Large intestine (tissue), 12 donors: ENCODE results near the gene CT47B1. TPM values are rescaled to one million over a fixed set of nuclear protein-coding genes. Genes with fewer than 3 reads are reported as not detected.
"Not testable (repeated sequence)": the region's sequence is repeated elsewhere in the genome, so short reads cannot be mapped to it uniquely, and the experiment has no call there.

Experiments used
- DNase-seq, 2 donors: peaks; one replicate each; pipeline versions ENCODE4 v3.0.0 to v3.0.0-alpha.2; 2013
- H3K27ac ChIP-seq: one replicate; pipeline ENCODE4 v1.5.1; 2013; ENCODE audit warnings: low read length
- H3K27me3 ChIP-seq: 2 replicates; pipeline ENCODE4 v1.6.1; 2013; ENCODE audit warnings: low read length; ENCODE audit not compliant: control insufficient read depth, insufficient read depth
- H3K36me3 ChIP-seq: 2 replicates; pipeline ENCODE4 v1.6.1; 2013; ENCODE audit warnings: low read length; ENCODE audit not compliant: control insufficient read depth, insufficient read depth
- H3K4me1 ChIP-seq: one replicate; pipeline ENCODE4 v1.6.1; 2013; ENCODE audit warnings: low read length; ENCODE audit not compliant: control insufficient read depth, insufficient read depth
- H3K4me3 ChIP-seq: one replicate; pipeline ENCODE4 v1.5.1; 2013; ENCODE audit warnings: low read length
- H3K9me3 ChIP-seq: one replicate; pipeline ENCODE4 v1.6.1; 2013; ENCODE audit warnings: mild to moderate bottlenecking, low read depth, low read length, moderate library complexity; ENCODE audit not compliant: control insufficient read depth
- WGBS: methylation state at CpG from one replicate; pipeline ENCODE4 v1.1.5; 2013; ENCODE audit warnings: low lambda C conversion rate; ENCODE audit not compliant: insufficient coverage; 5-methylcytosine and 5-hydroxymethylcytosine counted together
- long read RNA-seq, 11 donors: transcript quantifications; one replicate each; lab custom pipeline, GENCODE V29; 2026
- polyA plus RNA-seq: library from polyadenylated mRNA; unstranded; fragments of 120-200 nt; gene quantifications from one replicate; pipeline ENCODE4 v1.2.1, GENCODE V29; 2013

Gene CT47B1
- polyA plus RNA-seq, result not detected
- long read RNA-seq, donor 1, result 0 reads
- long read RNA-seq, donor 2, result 0 reads
- long read RNA-seq, donor 3, result 0 reads
- long read RNA-seq, donor 4, result 0 reads
- long read RNA-seq, donor 5, result 0 reads
- long read RNA-seq, donor 6, result 0 reads
- long read RNA-seq, donor 7, result 0 reads
- long read RNA-seq, donor 8, result 0 reads
- long read RNA-seq, donor 9, result 0 reads
- long read RNA-seq, donor 10, result 0 reads
- long read RNA-seq, donor 11, result 0 reads

GRCh38 chrX:120875766-120876165, at the start of gene CT47B1:
TSS of gene CT47B1 (minus strand) at chrX:120875866. CDS start at chrX:120875670, 196 bp downstream.
- no CpG with 5 or more reads among the region's 7 CpGs for WGBS
- H3K4me1 ChIP-seq, H3K9me3 ChIP-seq: not testable (repeated sequence)

GRCh38 chrX:120874678-120875557, 748 bp downstream of the CT47B1 start:
- Histone ChIP-seq H3K27me3 (no peaks in the 10 kb centered on the region), H3K4me3 (no peak overlapping the region), H3K9me3 (peaks cover 7% of the 10 kb centered on the region), H3K27ac (no peak overlapping the region), H3K4me1 (no peaks in the 10 kb centered on the region), H3K36me3 (no peaks in the 10 kb centered on the region)
- WGBS, result no CpG with 5 or more reads among the region's 61 CpGs
- DNase-seq, result no peak

More at GRCh38 chrX:120875766-120876165, at the start of gene CT47B1:
- not testable (repeated sequence) for H3K27ac ChIP-seq, H3K4me3 ChIP-seq, DNase-seq, H3K36me3 ChIP-seq, H3K27me3 ChIP-seq

GRCh38 chrX:120857240-120857639, 18.4 kb downstream of the CT47B1 start:
- no peaks in the 10 kb centered on the region for H3K9me3 ChIP-seq
- no peak overlapping the region for H3K4me3 ChIP-seq
- no peak for DNase-seq
- no peaks in the 10 kb centered on the region for H3K27me3 ChIP-seq
- no peaks in the 10 kb centered on the region for H3K4me1 ChIP-seq
- H3K27ac ChIP-seq, result no peak overlapping the region
- WGBS, result no CpG with 5 or more reads among the region's 4 CpGs
- H3K36me3 ChIP-seq, result no peaks in the 10 kb centered on the region

- Histone ChIP-seq H3K36me3 (no peaks in the 10 kb centered on the region), H3K27me3 (no peaks in the 10 kb centered on the region), H3K4me1 (no peaks in the 10 kb centered on the region), H3K4me3 (no peak overlapping the region), H3K27ac (no peak overlapping the region), H3K9me3 (no peaks in the 10 kb centered on the region)
- no peak for DNase-seq
- no CpG with 5 or more reads among the region's 2 CpGs for WGBS
Observed at GRCh38 chrX:120840827-120841226, 34.8 kb downstream of the CT47B1 start.

GRCh38 chrX:120839491-120839890, 36.2 kb downstream of the CT47B1 start:
- no peak for DNase-seq
- H3K36me3 ChIP-seq, result no peaks in the 10 kb centered on the region
- no peak overlapping the region for H3K27ac ChIP-seq
- H3K4me1 ChIP-seq, result no peaks in the 10 kb centered on the region
- H3K4me3 ChIP-seq, result no peak overlapping the region
- no peaks in the 10 kb centered on the region for H3K27me3 ChIP-seq
- H3K9me3 ChIP-seq, result no peaks in the 10 kb centered on the region

- H3K36me3 ChIP-seq, H3K27ac ChIP-seq, H3K27me3 ChIP-seq, H3K9me3 ChIP-seq, H3K4me3 ChIP-seq, H3K4me1 ChIP-seq, DNase-seq: not testable (repeated sequence)
- no CpG with 5 or more reads among the region's 1 CpG for WGBS
Observed at GRCh38 chrX:120827213-120827612, 48.5 kb downstream of the CT47B1 start.

- no peaks in the 10 kb centered on the region for H3K36me3 ChIP-seq
- DNase-seq, result no peak
- no CpG with 5 or more reads among the region's 2 CpGs for whole genome bisulfite sequencing
Observed at GRCh38 chrX:120825146-120825545, 50.5 kb downstream of the CT47B1 start.

GRCh38 chrX:120824021-120824420, 51.6 kb downstream of the CT47B1 start:
- Histone ChIP-seq H3K36me3 (no peaks in the 10 kb centered on the region), H3K9me3 (no peaks in the 10 kb centered on the region), H3K4me3 (no peak overlapping the region), H3K27ac (no peak overlapping the region), H3K4me1 (no peaks in the 10 kb centered on the region), H3K27me3 (no peaks in the 10 kb centered on the region)
- no CpG with 5 or more reads among the region's 1 CpG for WGBS
- DNase-seq, result no peak

More at GRCh38 chrX:120825146-120825545, 50.5 kb downstream of the CT47B1 start:
- H3K9me3 ChIP-seq, result no peaks in the 10 kb centered on the region
- H3K27ac ChIP-seq, result no peak overlapping the region
- H3K27me3 ChIP-seq, result no peaks in the 10 kb centered on the region
- H3K4me3 ChIP-seq, result no peak overlapping the region
- no peaks in the 10 kb centered on the region for H3K4me1 ChIP-seq

GRCh38 chrX:120823556-120823955, 52.1 kb downstream of the CT47B1 start:
- Histone ChIP-seq H3K4me3 (no peak overlapping the region), H3K27ac (no peak overlapping the region), H3K4me1 (no peaks in the 10 kb centered on the region), H3K36me3 (no peaks in the 10 kb centered on the region), H3K9me3 (no peaks in the 10 kb centered on the region), H3K27me3 (no peaks in the 10 kb centered on the region)
- no peak for DNase-seq
